Measurements from ENCODE around the gene TOMM70. TPM values are rescaled to one million over a fixed set of nuclear protein-coding genes. Genes with fewer than 3 reads are reported as not detected.
"Not testable (repeated sequence)": the region's sequence is repeated elsewhere in the genome, so short reads cannot be mapped to it uniquely, and the experiment has no call there.

TOMM70 gene
- total RNA-seq, 1 donor from 2014 or later = 63.1 TPM

DNA sequence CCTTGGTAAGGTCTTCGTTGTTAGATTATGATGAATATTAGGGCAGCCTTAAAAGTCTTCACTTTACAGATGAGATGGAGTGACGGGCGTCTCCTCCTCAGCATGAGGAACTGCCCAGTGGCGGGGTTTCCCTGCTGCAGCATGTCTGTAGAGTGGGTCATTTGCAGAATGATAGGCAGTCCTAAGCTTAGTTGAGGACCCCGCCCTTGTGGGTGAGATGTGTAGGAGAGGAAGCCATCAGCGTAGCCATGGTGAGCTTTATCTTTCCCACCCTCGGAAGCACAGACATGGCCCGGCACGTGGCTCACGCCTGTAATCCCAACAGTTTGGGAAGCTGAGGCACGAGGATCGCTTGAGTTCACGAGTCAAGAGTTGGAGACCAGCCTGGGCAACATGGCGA lies 65.5 kb downstream of the TOMM70 start:
- ATAC-seq (ENCODE audit: poor library complexity) (peak; percentile 6), DNase-seq (no peak)
- intact Hi-C loops (cut with DNase I) = no loop called here

DNA sequence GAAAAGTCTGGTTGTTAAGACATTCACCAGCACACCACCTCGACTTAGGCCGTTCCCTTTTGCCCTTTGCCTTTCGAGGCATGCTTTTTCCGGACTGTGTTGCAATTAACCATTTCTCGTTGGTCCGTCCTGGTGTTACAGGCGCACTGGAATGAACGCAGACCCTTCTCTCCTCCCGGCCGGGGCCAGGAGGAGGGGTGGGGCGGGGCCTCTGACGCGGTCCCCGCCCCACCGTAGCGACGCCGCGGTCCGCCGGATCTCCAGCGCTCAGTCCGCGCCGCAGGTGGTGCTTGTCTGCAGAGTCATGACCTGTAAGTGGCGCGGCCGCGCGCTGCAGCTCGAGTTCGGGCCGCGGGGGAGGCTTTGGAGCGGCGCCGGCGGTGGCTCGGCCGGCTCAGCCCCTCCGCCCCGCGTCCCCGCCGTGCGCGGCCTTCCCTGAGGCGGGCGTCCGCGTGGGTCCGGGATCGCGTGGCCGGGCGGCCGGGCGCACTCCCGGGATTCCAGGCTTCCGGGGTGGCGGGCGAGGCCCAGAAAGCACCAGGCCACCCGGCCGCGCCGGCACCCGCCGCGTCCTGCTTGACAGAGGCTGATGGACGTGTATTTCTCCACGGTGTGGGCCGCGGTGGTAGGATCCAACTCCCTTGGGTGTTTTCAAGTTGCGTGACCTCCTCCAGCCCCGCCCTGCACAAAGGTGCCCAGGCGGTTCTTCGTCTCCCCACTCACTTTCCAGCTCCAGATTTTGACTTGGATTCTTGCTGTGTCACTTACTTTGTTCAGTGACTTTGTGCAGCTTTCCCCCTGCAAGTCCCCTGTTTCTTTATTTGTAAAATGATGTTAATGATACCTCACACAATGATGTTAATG lies 66.2 kb downstream of the TOMM70 start, which contains the start of gene NIT2:
TSS of gene NIT2 (plus strand) at position 270 of the 864 bp plus-strand sequence. CDS start at position 305, 35 bp downstream.
- intact Hi-C loops (cut with DNase I) = no loop called here
- peak; percentile 92 for DNase-seq
- peak; percentile 99 for ATAC-seq (ENCODE audit: poor library complexity)

DNA sequence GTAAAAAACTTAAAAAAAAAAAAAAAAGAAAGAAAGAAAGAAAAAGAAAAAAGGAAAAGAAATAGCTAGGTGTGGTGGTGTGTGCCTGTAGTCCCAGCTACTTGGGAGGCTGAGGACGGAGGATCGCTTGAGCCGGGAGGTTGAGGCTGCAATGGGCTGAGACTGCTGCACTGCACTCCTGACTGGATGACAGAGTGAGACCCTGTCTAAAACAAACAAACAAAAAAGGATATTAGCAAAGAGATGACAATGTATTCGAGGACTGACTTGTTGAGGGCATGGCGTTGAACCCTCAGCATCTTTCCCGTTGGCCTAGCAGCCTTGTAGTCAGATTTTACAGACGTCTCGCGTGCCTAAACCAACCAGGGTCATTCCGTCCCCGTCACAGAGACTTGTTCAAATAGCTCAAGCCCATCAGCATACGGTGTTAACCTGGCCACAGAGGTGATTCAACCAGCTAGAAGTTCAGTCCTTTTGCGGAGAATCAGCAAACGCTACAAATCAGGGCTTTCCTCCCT lies 66.9 kb downstream of the TOMM70 start:
- DNase-seq (no peak), ATAC-seq (ENCODE audit: poor library complexity) (peak; percentile 26)
- intact Hi-C loops (cut with DNase I) = no loop called here

DNA sequence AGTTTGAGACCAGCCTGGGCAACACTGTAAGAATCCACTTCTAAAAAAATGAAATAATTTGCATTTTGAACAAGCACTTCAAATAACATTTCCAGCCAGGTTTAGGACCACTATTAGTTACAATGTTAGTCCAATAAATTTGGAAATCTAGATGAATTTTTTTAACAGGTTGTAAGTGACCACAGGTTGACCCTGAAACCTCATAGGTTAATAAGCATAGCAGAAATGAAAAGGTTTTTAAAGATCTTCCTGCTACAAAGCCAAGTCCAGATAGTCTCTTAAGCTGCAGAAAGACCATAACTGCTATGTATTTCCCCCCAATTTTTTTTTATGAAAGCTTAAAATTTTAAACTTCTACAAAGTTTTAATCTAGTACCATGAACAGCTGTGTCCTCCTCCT lies 67.8 kb downstream of the TOMM70 start:
- ATAC-seq (ENCODE audit: poor library complexity) (no peak), DNase-seq (no peak)
- intact Hi-C loops (cut with DNase I) = no loop called here

DNA sequence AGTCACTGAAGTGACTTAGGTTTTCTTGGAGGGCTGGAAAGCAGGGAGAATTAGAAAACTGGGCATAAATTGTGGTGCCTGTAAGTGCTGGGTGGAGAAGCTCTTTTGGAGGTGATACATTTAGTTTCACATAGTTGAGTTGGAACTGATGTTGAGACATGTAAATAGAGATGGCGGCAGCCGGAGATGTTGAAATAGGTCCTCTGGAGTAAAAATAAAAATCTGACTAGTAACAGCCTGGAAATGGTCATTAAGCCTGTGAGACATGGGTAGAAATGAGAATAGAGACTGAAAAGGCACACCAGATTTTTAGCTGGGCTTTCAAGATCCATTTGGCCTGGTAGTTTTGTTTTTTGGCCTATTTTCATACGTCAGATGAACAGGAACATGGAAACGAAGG lies 69.2 kb downstream of the TOMM70 start:
- ATAC-seq (ENCODE audit: poor library complexity) (no peak), DNase-seq (no peak)
- intact Hi-C loops (cut with DNase I) = no loop called here

DNA sequence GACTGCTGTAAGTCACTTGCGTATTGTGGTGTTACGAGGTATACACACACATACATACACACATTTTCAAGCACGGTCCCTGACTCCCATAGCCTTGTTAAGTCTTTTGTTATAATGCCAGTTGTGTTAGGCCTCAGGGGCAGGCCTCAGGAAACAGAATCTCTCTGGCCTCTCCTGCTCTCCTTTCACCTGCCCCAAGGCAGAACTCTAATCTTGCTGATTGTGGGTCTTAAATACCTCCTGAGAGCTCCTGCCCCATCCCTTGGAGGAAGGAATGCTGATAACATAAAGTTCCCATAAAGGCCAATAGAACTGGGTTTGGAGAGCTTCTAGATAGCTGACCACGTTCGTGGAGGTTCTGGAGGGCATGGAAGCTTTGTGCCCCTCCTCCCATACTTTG lies 70.2 kb downstream of the TOMM70 start:
- DNase-seq = no peak
- no peak for ATAC-seq (ENCODE audit: poor library complexity)
- intact Hi-C loops (cut with DNase I) = no loop called here

DNA sequence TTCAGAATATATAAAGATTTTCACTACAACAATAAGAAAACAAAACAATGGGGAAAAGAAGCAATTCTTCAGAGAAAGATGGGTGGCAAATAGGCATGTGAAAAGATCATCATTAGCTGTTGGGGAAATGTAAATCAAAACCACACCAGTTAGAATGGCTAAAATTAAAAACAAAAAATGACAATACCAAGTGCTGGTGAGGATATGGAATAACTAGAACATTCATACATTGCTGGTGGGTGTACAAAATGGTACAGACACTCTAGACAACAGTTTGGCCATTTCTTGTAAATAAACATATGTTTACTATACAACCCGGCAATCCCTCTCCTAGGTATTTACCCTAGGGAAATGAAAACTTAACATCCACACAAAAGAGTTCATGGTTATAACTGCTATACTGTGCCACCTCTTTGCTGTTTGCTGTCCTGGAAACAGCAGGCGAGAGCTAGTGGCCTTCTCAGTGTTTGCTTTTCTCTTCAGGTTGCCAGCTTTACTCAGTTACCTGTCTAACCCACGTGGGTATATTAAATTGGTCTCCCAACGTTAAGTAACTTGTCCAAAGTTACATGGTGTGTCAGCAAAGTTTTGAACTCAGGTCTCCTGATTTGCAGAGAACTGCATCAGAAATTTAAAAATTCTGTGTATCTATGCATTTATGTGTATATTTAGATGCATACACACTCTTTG lies 70.9 kb downstream of the TOMM70 start:
- DNase-seq = no peak
- no peak for ATAC-seq (ENCODE audit: poor library complexity)
- intact Hi-C loops (cut with DNase I) = no loop called here

DNA sequence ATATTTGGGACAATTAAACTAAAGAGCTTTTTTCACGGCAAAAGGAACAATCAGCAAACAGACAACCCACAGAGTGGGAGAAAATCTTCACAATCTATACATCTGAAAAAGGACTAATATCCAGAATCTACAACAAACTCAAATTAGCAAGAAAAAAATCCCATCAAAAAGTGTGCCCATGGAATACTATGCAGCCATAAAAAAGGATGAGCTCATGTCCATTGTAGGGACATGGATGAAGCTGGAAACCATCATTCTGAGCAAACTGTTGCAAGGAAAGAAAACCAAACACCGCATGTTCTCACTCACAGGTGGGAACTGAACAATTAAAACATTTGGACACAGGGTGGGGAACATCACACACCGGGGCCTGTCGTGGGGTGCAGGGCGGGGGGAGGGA lies 73.5 kb downstream of the TOMM70 start:
- ATAC-seq (ENCODE audit: poor library complexity); intact Hi-C loops (cut with DNase I); DNase-seq: not testable (repeated sequence)

DNA sequence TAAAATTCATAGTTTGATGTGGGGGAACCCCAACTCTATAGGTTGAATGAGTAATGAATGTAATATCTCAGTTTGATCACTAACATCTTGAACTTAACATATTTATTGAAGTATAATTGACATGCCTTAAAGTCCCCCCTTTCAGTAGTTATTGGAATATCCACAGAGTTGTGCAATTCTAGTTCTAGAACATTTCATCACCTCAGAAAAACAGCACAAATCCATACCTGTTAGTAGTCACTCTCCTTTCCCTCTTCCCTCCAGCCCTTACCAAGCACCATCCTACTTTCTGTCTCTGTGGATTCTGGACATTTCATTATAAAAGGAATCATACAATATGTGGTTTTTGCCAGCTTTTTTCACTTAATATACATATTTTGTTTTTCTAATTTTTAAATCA lies 75.1 kb downstream of the TOMM70 start:
- ATAC-seq (ENCODE audit: poor library complexity) = no peak
- intact Hi-C loops (cut with DNase I) = no loop called here

DNA sequence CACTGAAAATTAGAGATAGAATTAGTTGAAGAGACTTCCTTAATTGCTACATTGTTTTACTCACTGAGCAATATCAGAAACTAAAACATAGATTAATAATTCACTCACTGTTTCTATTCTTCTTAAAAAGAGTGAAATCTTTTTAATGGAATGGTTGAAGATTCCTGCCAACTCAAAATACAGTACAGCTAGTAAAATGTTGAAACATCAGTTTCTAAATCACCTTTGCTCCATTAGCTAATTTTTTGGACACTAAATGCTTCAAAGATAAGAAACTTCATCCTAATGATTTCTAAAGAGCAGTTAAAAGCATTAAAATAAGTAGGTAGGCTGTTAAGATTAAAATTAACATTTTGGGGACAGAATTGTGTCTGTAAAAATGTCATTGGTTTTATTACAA lies 76.8 kb downstream of the TOMM70 start:
- intact Hi-C loops (cut with DNase I) = no loop called here
- DNase-seq (no peak), ATAC-seq (ENCODE audit: poor library complexity) (no peak)

More for the DNA sequence above, 75.1 kb downstream of the TOMM70 start:
- no peak for DNase-seq

DNA sequence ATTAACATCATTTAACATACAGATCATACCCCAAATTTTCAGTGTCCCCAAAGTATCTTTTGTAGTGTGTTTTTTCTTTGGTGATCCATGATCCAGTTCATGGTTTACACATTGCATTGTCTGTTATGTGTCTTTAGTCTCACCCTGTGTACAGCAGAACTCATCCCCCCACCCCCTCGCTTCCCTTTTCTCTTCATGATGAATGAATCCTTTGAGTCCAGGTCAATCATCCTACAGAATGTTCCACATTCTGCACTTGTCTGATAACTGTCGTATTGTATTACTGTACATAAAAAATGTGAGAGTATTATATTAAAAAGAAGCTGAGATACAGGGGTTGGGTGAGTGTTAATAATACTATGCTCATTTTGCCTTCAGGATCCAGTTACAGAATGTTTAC lies 80.9 kb downstream of the TOMM70 start:
- intact Hi-C loops (cut with DNase I) = loop anchor here (10.0 kb wide), 1 partner anchor 275 kb away; no protein-coding TSS in a partner anchor
- DNase-seq = no peak
- no peak for ATAC-seq (ENCODE audit: poor library complexity)

DNA sequence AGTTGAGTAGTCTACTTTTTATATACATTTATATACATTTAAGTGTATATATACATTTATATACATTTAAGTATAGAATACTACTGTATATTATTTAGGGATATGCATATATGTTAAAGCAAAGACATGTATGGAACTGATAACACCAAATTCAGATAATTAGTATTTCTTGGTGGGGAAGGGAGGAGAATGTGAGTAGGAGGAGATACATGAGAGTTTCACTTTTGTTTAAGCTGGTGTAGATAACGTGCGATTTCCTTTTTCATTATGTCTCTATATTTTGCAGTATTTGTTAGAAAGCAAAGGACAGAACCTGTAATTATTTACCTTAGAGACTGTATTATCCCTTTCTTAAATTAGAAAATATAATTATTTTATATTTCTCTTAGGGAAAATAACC lies 83.0 kb downstream of the TOMM70 start:
- DNase-seq (no peak), ATAC-seq (ENCODE audit: poor library complexity) (no peak)
- intact Hi-C loops (cut with DNase I) = loop anchor here (10.0 kb wide), 1 partner anchor 277 kb away; no protein-coding TSS in a partner anchor

DNA sequence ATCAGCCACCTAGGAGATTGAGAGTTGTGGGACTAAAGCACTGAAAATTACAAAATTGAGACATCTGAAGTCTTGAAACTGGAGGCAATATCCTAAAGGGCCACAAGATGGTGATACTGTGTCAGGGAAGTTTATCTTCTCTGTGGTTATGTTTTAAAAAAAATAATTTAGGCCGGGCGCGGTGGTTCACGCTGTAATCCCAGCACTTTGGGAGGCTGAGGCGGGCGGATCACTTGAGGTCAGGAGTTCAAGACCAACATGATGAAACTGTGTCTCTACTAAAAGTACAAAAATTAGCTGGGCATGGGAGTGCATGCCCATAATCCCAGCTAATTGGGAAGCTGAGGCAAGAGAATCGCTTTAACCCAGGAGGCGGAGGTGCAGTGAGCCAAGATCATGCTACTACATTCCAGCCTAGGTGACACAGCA lies 84.2 kb downstream of the TOMM70 start:
- intact Hi-C loops (cut with DNase I) = loop anchor here (10.0 kb wide), 1 partner anchor 278 kb away; no protein-coding TSS in a partner anchor
- DNase-seq (no peak), ATAC-seq (ENCODE audit: poor library complexity) (peak; percentile 87)

Other genes with a start within 250 kb of the TOMM70 start
- gene TBC1D23, start 140.1 kb downstream of the TOMM70 start, total RNA-seq = 33.2 TPM
- 60.4 TPM for gene NIT2, start 66.3 kb downstream of the TOMM70 start, total RNA-seq
- gene LNP1, start 450 bp upstream of the TOMM70 start, total RNA-seq = 2.6 TPM
- 3.6 TPM for gene TMEM45A, start 91.5 kb upstream of the TOMM70 start, total RNA-seq
- gene ADGRG7, start 208.5 kb upstream of the TOMM70 start, total RNA-seq = not detected

Measured in Right ventricle myocardium superior (tissue), 1 donor.